IPS-18c (cell line): ENCODE results near the gene CELF6.
"Not testable (repeated sequence)": the region's sequence is repeated elsewhere in the genome, so short reads cannot be mapped to it uniquely, and the experiment has no call there.

Experiments used
- H3K4me3 ChIP-seq: 2 replicates; pipeline ENCODE4 v1.7.0; 2013; ENCODE audit warnings: low read depth, mild to moderate bottlenecking, low read length, moderate library complexity; ENCODE audit not compliant: insufficient read depth
- H3K9me3 ChIP-seq: one replicate; pipeline ENCODE4 v1.6.1; 2013; ENCODE audit warnings: mild to moderate bottlenecking, low read length, moderate library complexity; ENCODE audit not compliant: control insufficient read depth, insufficient read depth

CELF6 gene

DNA sequence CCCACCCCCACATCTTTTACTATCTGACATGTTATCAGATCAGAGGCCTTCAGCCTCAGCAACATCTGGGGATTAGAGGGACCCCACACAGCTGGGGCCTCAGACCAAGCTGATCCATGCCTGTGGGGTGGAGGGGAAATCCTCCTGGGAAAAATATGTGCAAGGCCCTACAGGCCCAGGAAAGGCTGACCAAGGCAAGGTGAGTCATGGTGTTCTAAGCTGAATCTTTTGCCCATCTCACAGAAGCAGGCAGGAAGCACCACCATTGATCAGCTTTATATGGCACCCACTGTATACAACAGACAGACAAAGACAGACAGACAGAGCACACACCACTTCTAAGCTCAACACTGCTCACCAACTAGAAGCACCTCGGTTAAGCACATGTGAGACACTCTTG, 35.2 kb downstream of the CELF6 start:
- Histone ChIP-seq H3K4me3 (no peak overlapping the region), H3K9me3 (no peaks in the 10 kb centered on the region)

GRCh38 chr15:72281713-72282112, 38.2 kb downstream of the CELF6 start:
- Histone ChIP-seq H3K4me3 (no peak overlapping the region), H3K9me3 (no peaks in the 10 kb centered on the region)

DNA sequence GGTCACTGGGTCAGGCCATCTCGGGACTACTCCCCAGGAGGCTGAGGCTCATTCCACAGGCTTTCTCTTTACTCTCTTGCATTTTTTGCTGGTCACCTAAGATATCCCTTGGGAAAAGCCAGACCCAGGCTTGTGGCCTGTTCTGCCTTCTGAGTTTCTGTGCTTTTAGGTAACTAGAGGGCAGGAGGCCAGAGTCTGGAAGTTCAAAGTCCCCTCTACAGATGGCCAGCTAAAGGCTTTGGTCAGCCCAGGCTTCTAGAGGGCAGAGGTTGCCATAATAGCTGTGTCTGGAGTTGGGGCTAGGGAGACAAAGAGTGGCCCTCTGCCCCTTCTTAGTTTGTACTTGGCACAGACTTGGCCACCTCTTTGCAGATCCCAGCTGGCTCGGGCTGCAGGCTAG, 39.2 kb downstream of the CELF6 start:
- no peak overlapping the region for H3K4me3 ChIP-seq

GRCh38 chr15:72278737-72279136, 41.2 kb downstream of the CELF6 start:
- H3K9me3 ChIP-seq = no peaks in the 10 kb centered on the region
- H3K4me3 ChIP-seq = no peak overlapping the region

More for the DNA sequence above, 39.2 kb downstream of the CELF6 start:
- no peaks in the 10 kb centered on the region for H3K9me3 ChIP-seq

DNA sequence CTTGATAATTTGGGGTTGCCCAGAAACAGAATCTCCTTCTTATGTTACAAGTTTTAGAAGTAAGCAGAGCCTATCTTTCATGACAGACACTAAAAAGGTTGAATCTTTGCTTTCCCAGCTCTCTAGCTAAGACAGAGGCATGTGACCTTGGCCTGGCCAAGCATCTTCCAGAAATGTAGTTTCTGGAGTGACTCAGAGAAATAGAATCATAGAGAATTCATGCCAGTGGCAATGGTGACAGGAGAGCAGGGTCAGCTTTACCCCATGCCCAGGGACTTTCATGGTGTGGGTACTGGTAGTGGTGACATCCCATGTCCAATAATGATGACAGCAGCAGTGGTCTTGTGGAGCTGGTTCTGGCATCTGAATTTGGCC, 43.6 kb downstream of the CELF6 start:
- H3K4me3 ChIP-seq = no peak overlapping the region
- no peaks in the 10 kb centered on the region for H3K9me3 ChIP-seq

- H3K4me3 ChIP-seq, H3K9me3 ChIP-seq: not testable (repeated sequence)
Measured at GRCh38 chr15:72275635-72276325, 44.2 kb downstream of the CELF6 start.

DNA sequence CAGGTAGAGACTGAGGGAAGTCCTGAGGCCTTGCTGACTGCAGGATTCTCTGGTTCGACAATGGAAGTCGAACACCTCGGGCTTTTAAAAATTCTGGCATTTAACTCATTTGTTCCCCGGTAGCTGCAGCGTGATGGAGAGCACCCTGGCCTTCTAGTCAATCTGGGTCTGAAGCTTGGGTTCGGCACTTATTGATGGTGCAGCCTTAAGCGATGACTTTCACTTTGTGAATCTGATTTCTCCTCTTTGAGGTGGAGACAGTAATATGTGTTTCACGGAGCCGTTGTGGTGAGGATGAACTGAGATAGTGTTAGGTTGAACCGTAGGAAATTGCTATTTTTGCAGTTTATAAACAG, 47.0 kb downstream of the CELF6 start:
- peak overlapping the region; percentile 81; the same call in 1 of the 2 replicates for H3K4me3 ChIP-seq
- no peaks in the 10 kb centered on the region for H3K9me3 ChIP-seq

DNA sequence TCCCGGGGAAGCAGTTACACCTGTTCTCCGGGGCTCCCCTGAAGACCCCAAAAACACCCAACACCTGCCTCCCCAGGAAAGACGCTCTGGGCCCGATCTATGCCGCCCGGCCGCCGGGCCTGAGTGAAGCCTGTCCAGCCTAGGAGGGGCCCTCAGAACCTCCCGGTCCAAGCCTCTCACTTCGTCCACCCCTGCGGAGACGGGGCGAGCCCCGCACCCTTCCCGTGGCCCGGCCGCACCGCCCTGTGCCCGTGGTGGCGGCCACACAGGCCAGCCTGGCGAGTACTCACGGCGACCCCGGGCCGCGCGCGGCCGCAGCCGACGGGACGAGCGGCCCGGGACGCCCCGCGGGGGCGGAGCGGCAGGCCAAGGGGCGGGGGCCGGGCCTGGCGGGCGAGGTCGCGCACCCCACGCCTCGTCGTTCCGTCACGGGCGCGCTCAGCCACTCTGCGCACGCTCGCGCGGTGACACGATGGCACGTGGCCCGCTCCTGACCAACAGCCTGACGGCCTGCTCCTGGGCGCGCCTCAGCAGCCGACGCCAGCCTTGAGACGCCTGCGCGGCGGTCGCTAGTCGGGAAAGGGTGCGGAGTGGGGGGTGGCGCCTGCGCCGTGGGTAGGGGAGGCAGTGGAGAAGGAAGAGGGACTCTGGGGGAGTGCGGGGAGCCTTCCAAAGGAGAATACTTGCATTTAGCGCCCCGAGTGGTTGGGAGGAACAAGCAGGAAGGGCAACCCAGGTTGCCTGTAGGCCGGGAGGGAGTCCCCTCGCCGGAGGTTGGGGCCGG, 47.6 kb downstream of the CELF6 start, which contains the start of gene PARP6:
Gene PARP6, minus strand, starts transcription at position 342 of the 784 bp plus-strand sequence. CDS start 5,077 bp downstream, outside the sequence.
- H3K4me3 ChIP-seq = peak within 1 kb of the TSS; percentile 81
- no peaks in the 10 kb centered on the region for H3K9me3 ChIP-seq

- peak overlapping the region; percentile 81 for H3K4me3 ChIP-seq
- H3K9me3 ChIP-seq = no peaks in the 10 kb centered on the region
Measured at GRCh38 chr15:72271895-72272212, 48.1 kb downstream of the CELF6 start.

- no peaks in the 10 kb centered on the region for H3K9me3 ChIP-seq
- H3K4me3 ChIP-seq = no peak overlapping the region; the same call in 1 of the 2 replicates
Measured at GRCh38 chr15:72271221-72271620, 48.7 kb downstream of the CELF6 start.

GRCh38 chr15:72269739-72270138, 50.2 kb downstream of the CELF6 start:
- Histone ChIP-seq H3K9me3 (no peaks in the 10 kb centered on the region), H3K4me3 (no peak overlapping the region)

DNA sequence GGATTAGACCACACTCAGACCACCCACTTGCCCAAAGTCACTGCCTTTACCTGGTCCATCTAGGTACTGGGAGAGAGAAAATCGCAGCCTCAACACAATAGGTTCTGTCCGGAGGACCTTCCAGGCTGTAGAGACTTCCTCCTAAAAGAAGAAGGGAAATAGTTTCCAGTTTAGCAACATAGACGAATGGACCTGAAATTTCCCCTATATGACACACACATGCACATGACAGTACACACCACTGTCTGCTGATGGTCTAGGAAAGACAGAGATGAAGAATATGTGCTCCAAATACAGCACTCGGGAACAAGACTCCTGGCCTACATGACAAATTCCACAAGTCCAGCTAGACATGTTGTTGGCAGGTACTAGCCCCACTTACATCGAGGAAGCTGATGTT, 54.9 kb downstream of the CELF6 start:
- no peaks in the 10 kb centered on the region for H3K9me3 ChIP-seq
- H3K4me3 ChIP-seq = no peak overlapping the region

DNA sequence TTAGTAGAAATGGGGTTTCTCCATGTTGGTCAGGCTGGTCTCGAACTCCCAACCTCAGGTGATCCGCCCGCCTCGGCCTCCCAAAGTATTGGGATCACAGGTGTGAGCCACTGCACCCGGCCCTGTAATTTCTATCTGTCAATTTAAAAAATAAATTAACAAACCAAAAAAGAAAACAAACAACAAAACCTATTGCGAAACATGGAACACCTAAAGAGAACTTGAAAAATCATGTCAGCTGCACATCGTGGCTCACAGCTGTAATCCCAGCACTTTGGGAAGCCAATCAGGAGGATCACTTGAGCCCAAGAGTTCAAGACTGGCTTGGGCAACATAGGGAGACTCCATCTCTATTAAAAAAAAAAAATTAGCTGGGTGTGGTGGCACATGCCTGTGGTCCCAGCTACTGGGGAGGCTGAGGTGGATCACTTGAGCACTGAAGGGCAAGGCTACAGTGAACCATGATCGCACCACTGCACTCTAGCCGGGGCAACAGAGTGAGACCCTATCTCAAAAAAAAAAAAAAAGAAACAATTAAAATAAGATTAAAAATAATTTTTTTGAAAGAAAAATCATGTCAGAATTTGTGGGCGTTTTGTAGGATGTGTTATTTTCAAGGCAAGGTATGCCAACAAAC, 67.2 kb downstream of the CELF6 start:
- Histone ChIP-seq H3K4me3 (no peak overlapping the region), H3K9me3 (no peaks in the 10 kb centered on the region)

- Histone ChIP-seq H3K4me3 (no peak overlapping the region), H3K9me3 (no peaks in the 10 kb centered on the region)
Measured at GRCh38 chr15:72249142-72249810, 70.7 kb downstream of the CELF6 start.

- Histone ChIP-seq H3K4me3 (no peak overlapping the region), H3K9me3 (no peaks in the 10 kb centered on the region)
Measured at GRCh38 chr15:72248514-72248913, 71.4 kb downstream of the CELF6 start.

- H3K4me3 ChIP-seq = no peak overlapping the region
Measured at GRCh38 chr15:72242775-72243370, 77.1 kb downstream of the CELF6 start.

DNA sequence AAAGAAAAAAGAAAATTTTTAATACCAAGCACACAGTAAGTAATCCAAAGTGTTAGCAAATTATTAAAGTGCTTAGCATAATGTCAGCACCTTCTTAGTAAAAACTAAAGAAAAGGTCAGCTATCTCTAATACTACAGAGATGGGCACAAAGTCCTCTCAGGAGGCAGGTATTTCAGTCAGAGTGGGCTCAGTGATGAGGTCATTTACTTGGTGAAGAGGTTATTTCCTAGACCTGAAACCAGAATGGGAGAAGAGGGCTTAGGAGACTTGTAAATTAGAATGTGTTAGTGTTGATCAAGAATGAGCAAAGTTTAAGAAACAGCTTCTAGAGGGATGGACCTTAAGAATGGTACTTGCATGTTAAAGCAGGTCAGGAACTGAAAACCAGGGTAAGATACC, 80.3 kb downstream of the CELF6 start:
- Histone ChIP-seq H3K4me3 (no peak overlapping the region), H3K9me3 (no peaks in the 10 kb centered on the region)

More at GRCh38 chr15:72242775-72243370, 77.1 kb downstream of the CELF6 start:
- no peaks in the 10 kb centered on the region for H3K9me3 ChIP-seq
